NB4 (cell line): ENCODE measurements around the gene RNF31.

Experiments used
- DNase-seq: peaks from one replicate; pipeline ENCODE4 v3.0.0; 2010; ENCODE audit warnings: low read depth
- H3K4me3 ChIP-seq: one replicate; pipeline ENCODE4 v1.5.1; 2011; ENCODE audit warnings: mild to moderate bottlenecking, low read depth, low read length, moderate library complexity
- MYC ChIP-seq: IDR thresholded peaks from 2 replicates; pipeline ENCODE4 v1.6.1; 2011; ENCODE audit warnings: low read depth, low read length
- POLR2A ChIP-seq: IDR thresholded peaks from 2 replicates; pipeline ENCODE4 v1.6.1; 2011; ENCODE audit warnings: mild to moderate bottlenecking; ENCODE audit not compliant: insufficient read length; ENCODE audit errors: extremely low read depth
- TF ChIP-seq, protein P1 (sequence below): IDR thresholded peaks from one replicate; pipeline ENCODE4 v1.5.1; 2012; ENCODE audit warnings: low read depth, low read length
- TF ChIP-seq, protein P2 (sequence below): IDR thresholded peaks from 2 replicates; pipeline ENCODE4 v1.6.1; 2011; ENCODE audit warnings: low read depth, low read length

Gene RNF31

DNA sequence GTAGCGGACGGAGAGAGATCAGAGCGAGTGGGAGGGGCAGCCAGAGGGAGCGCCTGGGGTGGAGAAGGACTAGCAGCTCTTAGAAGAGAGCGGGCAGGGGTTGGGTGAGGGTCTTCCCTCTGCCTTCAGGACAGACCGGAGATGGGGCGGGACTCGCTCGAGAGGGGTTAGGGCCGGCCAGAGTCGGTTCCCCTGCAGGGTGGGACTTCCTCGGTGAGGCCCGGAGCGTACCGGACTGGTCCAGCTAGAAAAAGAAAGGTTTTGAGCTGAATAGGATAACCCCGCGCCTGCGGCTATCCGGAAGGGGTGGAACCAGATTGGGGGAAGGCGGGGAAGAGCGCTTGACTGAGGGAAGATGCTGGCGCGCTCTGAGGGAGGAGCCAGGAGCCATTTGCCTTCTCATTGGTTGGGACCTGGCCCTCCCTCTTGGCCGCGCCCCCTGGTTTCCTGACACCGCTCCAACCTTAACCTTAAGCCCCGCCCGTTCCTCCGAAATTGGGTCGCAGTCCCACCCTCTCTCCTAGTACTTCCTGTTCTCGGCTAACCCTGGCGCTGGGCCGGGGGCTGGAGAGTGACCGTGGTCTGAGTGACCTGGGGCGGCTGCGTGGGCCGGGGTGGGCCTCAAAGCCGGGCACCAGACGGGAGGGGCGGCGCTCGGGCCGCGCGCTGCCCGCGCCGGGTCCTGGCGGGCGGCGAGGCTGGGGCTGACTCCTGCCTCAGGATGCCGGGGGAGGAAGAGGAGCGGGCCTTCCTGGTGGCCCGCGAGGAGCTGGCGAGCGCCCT, at the start of gene RNF31:
TSS of gene RNF31 (plus strand) at position 521 of the 783 bp plus-strand sequence. CDS start at position 722, 201 bp downstream.
- H3K4me3 ChIP-seq, result peak within 1 kb of the TSS; percentile 99
- TF ChIP-seq, protein P1, sequence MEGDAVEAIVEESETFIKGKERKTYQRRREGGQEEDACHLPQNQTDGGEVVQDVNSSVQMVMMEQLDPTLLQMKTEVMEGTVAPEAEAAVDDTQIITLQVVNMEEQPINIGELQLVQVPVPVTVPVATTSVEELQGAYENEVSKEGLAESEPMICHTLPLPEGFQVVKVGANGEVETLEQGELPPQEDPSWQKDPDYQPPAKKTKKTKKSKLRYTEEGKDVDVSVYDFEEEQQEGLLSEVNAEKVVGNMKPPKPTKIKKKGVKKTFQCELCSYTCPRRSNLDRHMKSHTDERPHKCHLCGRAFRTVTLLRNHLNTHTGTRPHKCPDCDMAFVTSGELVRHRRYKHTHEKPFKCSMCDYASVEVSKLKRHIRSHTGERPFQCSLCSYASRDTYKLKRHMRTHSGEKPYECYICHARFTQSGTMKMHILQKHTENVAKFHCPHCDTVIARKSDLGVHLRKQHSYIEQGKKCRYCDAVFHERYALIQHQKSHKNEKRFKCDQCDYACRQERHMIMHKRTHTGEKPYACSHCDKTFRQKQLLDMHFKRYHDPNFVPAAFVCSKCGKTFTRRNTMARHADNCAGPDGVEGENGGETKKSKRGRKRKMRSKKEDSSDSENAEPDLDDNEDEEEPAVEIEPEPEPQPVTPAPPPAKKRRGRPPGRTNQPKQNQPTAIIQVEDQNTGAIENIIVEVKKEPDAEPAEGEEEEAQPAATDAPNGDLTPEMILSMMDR, result no peak
- peak; percentile 34 for TF ChIP-seq POLR2A
- peak; percentile 99 for DNase-seq

DNA sequence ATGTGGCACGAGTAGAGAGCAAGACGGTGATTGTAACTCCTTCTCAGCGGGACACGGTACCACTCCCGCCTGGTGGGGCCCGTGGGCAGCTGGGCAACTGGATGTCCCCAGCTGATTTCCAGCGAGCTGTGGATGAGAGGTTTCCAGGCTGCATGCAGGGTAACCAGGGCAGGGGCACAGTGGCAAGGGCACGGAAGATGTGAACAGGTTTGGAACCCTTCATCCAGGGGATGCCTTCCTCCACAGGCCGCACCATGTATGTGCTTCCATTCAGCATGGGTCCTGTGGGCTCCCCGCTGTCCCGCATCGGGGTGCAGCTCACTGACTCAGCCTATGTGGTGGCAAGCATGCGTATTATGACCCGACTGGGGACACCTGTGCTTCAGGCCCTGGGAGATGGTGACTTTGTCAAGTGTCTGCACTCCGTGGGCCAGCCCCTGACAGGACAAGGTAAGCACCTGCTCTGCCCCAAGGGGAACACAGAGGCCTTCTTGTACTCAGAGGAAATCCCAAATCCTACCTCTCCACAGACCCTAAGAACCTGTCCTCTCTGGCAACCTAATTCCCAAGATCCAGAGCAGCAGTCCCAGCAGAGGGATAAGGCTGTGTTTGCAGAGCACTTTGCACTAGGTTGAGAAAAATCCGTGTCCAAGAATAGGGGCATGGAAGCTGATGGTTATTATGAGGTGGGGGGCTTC, 48.9 kb upstream of the RNF31 start:
- TF ChIP-seq, protein P2, sequence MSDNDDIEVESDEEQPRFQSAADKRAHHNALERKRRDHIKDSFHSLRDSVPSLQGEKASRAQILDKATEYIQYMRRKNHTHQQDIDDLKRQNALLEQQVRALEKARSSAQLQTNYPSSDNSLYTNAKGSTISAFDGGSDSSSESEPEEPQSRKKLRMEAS, result no peak
- no peak for TF ChIP-seq POLR2A
- no peak for TF ChIP-seq MYC
- TF ChIP-seq, protein P1, result no peak
- no peak for DNase-seq
- H3K4me3 ChIP-seq, result no peak overlapping the region

DNA sequence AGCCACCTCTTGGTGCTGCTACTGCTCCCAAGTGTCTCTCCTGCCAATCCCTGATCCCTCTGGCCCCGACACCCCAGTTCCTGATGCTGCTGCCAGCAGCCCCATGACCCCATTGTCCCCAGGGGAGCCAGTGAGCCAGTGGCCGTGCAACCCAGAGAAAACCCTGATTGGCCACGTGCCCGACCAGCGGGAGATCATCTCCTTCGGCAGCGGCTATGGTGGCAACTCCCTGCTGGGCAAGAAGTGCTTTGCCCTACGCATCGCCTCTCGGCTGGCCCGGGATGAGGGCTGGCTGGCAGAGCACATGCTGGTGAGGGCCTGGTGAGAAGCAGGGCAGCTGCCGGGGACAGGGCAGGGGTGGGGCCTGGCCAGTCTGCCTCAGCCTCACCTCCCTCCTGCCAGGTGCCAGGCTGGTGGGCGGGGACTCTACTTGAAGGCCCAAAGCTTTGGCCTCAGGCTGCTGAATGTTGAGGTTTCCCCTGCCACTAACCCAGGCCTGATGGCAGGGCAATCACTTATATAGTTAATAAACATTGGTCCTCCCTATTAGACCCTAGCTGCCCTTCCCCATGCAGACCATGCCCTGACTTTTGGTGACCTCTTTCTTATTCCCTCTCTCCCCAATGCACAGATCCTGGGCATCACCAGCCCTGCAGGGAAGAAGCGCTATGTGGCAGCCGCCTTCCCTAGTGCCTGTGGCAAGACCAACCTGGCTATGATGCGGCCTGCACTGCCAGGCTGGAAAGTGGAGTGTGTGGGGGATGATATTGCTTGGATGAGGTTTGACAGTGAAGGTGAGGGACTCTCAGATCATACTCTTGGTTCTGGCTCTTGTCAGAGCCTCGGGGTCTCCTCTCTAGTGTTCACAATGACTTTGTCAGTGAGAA, 48.1 kb upstream of the RNF31 start:
- no peak for DNase-seq
- no peak overlapping the region for H3K4me3 ChIP-seq
- TF ChIP-seq, protein P2, result no peak
- TF ChIP-seq POLR2A, result no peak
- TF ChIP-seq MYC, result no peak
- TF ChIP-seq, protein P1, result no peak

DNA sequence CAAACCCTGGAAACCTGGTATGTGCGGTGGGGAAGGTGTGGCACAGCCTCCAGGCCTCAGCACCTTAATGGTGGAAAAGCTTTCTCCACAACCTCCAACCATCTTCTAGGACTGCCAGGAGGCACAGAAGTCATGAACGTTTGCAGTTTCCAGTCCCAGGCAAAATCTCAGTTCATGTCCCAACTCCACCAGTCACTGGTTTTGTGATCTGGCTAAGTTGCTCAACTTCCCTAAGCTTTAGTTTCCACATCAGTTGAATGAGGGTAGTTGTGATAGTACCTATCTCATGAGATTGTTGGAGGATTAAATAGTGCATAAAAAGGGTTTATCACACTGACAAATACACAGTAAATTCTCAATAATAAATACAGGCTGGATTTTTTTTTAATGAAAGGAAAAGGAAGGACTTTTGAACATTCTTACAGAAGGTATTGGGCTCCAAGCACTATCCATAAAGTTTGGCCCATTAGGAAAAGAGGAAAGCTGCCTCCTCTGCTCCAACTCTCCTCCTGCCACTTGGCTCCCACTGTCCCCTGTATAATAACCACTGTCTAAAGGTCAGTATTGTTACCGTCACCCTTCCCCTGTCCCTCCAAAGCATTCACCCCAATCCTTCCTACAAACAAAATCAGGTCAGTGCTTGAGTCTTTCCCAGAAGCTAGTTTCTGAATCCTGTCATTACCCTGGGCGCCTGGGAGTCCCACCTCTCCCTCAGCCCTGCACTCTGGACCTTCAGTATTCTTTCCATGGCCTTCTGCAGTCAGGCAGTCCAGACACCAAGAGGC, 46.9 kb upstream of the RNF31 start:
- DNase-seq, result no peak
- TF ChIP-seq, protein P2, result no peak
- TF ChIP-seq, protein P1, result no peak
- TF ChIP-seq MYC, result no peak
- no peak for TF ChIP-seq POLR2A
- no peak overlapping the region for H3K4me3 ChIP-seq

DNA sequence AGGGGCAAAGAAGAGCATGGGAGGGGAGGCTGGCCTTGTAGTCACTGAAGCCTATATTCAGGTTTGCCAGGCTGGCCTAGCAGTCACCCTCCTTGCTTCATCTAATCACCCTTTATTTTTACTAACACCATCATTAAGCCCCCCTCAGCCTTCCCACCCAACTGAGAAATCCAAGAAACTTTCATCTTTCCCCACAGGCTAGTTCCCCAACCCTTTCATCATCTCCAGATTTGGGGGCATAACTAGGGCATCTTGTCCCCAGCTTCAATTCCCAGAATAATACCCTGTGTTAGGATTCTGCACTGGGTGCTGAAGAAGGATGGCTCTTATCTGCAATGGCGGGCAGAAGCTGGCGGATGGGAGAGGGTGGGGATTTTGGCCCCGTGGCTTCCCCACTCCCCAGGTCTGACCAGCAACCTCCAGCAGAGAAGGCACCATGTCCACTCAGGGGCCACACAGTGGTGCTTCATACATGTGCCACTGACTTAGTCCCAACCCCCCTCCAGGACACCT, 46.3 kb upstream of the RNF31 start:
- no peak for DNase-seq
- no peak overlapping the region for H3K4me3 ChIP-seq
- TF ChIP-seq POLR2A, result no peak
- TF ChIP-seq, protein P1, result no peak
- TF ChIP-seq, protein P2, result no peak
- no peak for TF ChIP-seq MYC
